Naive B cell (primary cell): Measurements from ENCODE around the gene MARCHF7. TPM values are rescaled to one million over a fixed set of nuclear protein-coding genes. Genes with fewer than 3 reads are reported as not detected.
"Not testable (repeated sequence)": the region's sequence is repeated elsewhere in the genome, so short reads cannot be mapped to it uniquely, and the experiment has no call there.

ENCODE experiments used
- ATAC-seq, 2 donors: fragments of 150-1000 bp; cut with Tn5 transposase; 2 replicates each; pipeline ENCODE4 v1.10.0; 2021; ENCODE audit warnings: low read depth in 2 of 2, mild to moderate bottlenecking in 2 of 2, moderate library complexity in 2 of 2
- DNase-seq: peaks from one replicate; pipeline ENCODE4 v3.0.0; 2022
- H3K27ac Mint-ChIP-seq, 6 donors: one replicate each; pipeline ENCODE4 v1.8.0; 2020 to 2022; ENCODE audit warnings: mild to moderate bottlenecking in 6 of 6, mixed read lengths in 6 of 6, moderate library complexity in 5 of 6, inconsistent platforms in 2 of 6
- H3K27me3 Mint-ChIP-seq, 3 donors: one replicate each; pipeline ENCODE4 v1.8.0; 2021 to 2022; ENCODE audit warnings: mixed read lengths in 3 of 3, mild to moderate bottlenecking in 1 of 3
- H3K36me3 Mint-ChIP-seq, 2 donors: one replicate each; pipeline ENCODE4 v1.8.0; 2020 to 2022; ENCODE audit warnings: mixed read lengths in 2 of 2, inconsistent platforms in 1 of 2, mild to moderate bottlenecking in 1 of 2
- H3K4me1 Mint-ChIP-seq, 3 donors: one replicate each; pipeline ENCODE4 v1.8.0; 2020 to 2022; ENCODE audit warnings: mixed read lengths in 3 of 3, inconsistent platforms in 1 of 3, mild to moderate bottlenecking in 1 of 3, moderate library complexity in 1 of 3
- H3K4me3 Mint-ChIP-seq, 8 donors: one replicate each; pipeline ENCODE4 v1.8.0; 2020 to 2022; ENCODE audit warnings: mild to moderate bottlenecking in 8 of 8, mixed read lengths in 8 of 8, moderate library complexity in 8 of 8, inconsistent platforms in 2 of 8
- H3K9me3 Mint-ChIP-seq, 7 donors: one replicate each; pipeline ENCODE4 v1.8.0; 2020 to 2022; ENCODE audit warnings: mixed read lengths in 7 of 7, mild to moderate bottlenecking in 5 of 7, inconsistent platforms in 2 of 7, moderate library complexity in 1 of 7
- polyA plus RNA-seq, 6 donors: library from polyadenylated mRNA; unstranded; fragments of 300-500 nt; fragmentation: Illumina TruSeq; gene quantifications; one replicate each; pipeline ENCODE4 v1.2.3, GENCODE V29; 2021; ENCODE audit warnings: low read depth in 6 of 6

The MARCHF7 gene
- polyA plus RNA-seq, result 100 to 1,000 TPM; 160 to 236 (median 199) TPM

GRCh38 chr2:159712143-159712928 is at the start of gene MARCHF7:
TSS of gene MARCHF7 (plus strand) at chr2:159712506. CDS start at chr2:159729023, 16,517 bp downstream.
- Mint-ChIP-seq H3K9me3 (no peaks in the 10 kb centered on the region), H3K27ac (peak within 1 kb of the TSS; percentile 97 to 100 (median 100)), H3K4me3 (peak within 1 kb of the TSS; percentile 99 to 100 (median 100)), H3K4me1 (peaks cover 22 to 49% (median 38%) of the 10 kb centered on the region in 3 donors), H3K27me3 (no peaks in the 10 kb centered on the region), H3K36me3 (peaks cover 5 to 11% of the 10 kb centered on the region in 2 donors)
- ATAC-seq (peak; percentile 85 to 86), DNase-seq (peak; percentile 99)

- H3K36me3 Mint-ChIP-seq, H3K9me3 Mint-ChIP-seq, DNase-seq, H3K4me3 Mint-ChIP-seq, H3K4me1 Mint-ChIP-seq, H3K27ac Mint-ChIP-seq, H3K27me3 Mint-ChIP-seq, ATAC-seq: not testable (repeated sequence)
Observed at GRCh38 chr2:159667423-159667822, 44.9 kb upstream of the MARCHF7 start.

- H3K4me1 Mint-ChIP-seq, result no peaks in the 10 kb centered on the region
- ATAC-seq (no peak), DNase-seq (no peak)
- no peak overlapping the region for H3K27ac Mint-ChIP-seq
- no peak overlapping the region for H3K4me3 Mint-ChIP-seq
- no peaks in the 10 kb centered on the region for H3K27me3 Mint-ChIP-seq
- H3K9me3 Mint-ChIP-seq, result no peaks in the 10 kb centered on the region
- H3K36me3 Mint-ChIP-seq, result peaks cover 0 to 4% of the 10 kb centered on the region in 2 donors
Observed at GRCh38 chr2:159671047-159671446, 41.3 kb upstream of the MARCHF7 start.

GRCh38 chr2:159677654-159678053 is 34.7 kb upstream of the MARCHF7 start:
- Mint-ChIP-seq H3K27me3 (no peaks in the 10 kb centered on the region), H3K36me3 (peaks cover 0 to 4% of the 10 kb centered on the region in 2 donors), H3K4me3 (no peak overlapping the region), H3K27ac (no peak overlapping the region), H3K9me3 (no peaks in the 10 kb centered on the region), H3K4me1 (no peaks in the 10 kb centered on the region)
- ATAC-seq (no peak), DNase-seq (no peak)

- H3K9me3 Mint-ChIP-seq, result no peaks in the 10 kb centered on the region
- ATAC-seq (no peak), DNase-seq (no peak)
- no peaks in the 10 kb centered on the region for H3K36me3 Mint-ChIP-seq
- peaks cover 0 to 7% (median 0%) of the 10 kb centered on the region in 3 donors for H3K4me1 Mint-ChIP-seq
- no peaks in the 10 kb centered on the region for H3K27me3 Mint-ChIP-seq
- no peak overlapping the region for H3K27ac Mint-ChIP-seq
- no peak overlapping the region for H3K4me3 Mint-ChIP-seq
Observed at GRCh38 chr2:159680692-159681091, 31.6 kb upstream of the MARCHF7 start.

- no peak overlapping the region for H3K4me3 Mint-ChIP-seq
- no peak overlapping the region for H3K27ac Mint-ChIP-seq
- H3K27me3 Mint-ChIP-seq, result no peaks in the 10 kb centered on the region
- peaks cover 0 to 7% (median 0%) of the 10 kb centered on the region in 3 donors for H3K4me1 Mint-ChIP-seq
- no peaks in the 10 kb centered on the region for H3K36me3 Mint-ChIP-seq
- DNase-seq, result no peak
- no peaks in the 10 kb centered on the region for H3K9me3 Mint-ChIP-seq
- no peak for ATAC-seq
Observed at GRCh38 chr2:159683817-159684216, 28.5 kb upstream of the MARCHF7 start.

GRCh38 chr2:159684796-159685195 is 27.5 kb upstream of the MARCHF7 start:
- DNase-seq (no peak), ATAC-seq (no peak)
- Mint-ChIP-seq H3K4me1 (peaks cover 0 to 7% (median 0%) of the 10 kb centered on the region in 3 donors), H3K27me3 (no peaks in the 10 kb centered on the region), H3K9me3 (no peaks in the 10 kb centered on the region), H3K4me3 (no peak overlapping the region), H3K36me3 (no peaks in the 10 kb centered on the region), H3K27ac (no peak overlapping the region)

GRCh38 chr2:159694500-159695040 is 17.7 kb upstream of the MARCHF7 start:
- DNase-seq (no peak), ATAC-seq (no peak)
- Mint-ChIP-seq H3K27me3 (no peaks in the 10 kb centered on the region), H3K4me3 (no peak overlapping the region), H3K27ac (no peak overlapping the region), H3K4me1 (peaks cover 4 to 16% (median 9%) of the 10 kb centered on the region in 3 donors), H3K36me3 (no peaks in the 10 kb centered on the region), H3K9me3 (peaks cover 0 to 6% (median 2%) of the 10 kb centered on the region in 7 donors)

- DNase-seq, result no peak
- no peaks in the 10 kb centered on the region for H3K27me3 Mint-ChIP-seq
- peak overlapping the region in 1 of 6 donors; percentile 22 for H3K27ac Mint-ChIP-seq
- peaks cover 4 to 16% (median 9%) of the 10 kb centered on the region in 3 donors for H3K4me1 Mint-ChIP-seq
- H3K36me3 Mint-ChIP-seq, result no peaks in the 10 kb centered on the region
- H3K9me3 Mint-ChIP-seq, result peaks cover 0 to 6% (median 2%) of the 10 kb centered on the region in 7 donors
- peak; percentile 62 to 83 for ATAC-seq
- H3K4me3 Mint-ChIP-seq, result peak overlapping the region in 2 of 8 donors; percentile 7 to 45
Observed at GRCh38 chr2:159695795-159696448, 16.4 kb upstream of the MARCHF7 start.

- no peak for DNase-seq
- Mint-ChIP-seq H3K4me3 (no peak overlapping the region), H3K9me3 (no peaks in the 10 kb centered on the region), H3K36me3 (no peaks in the 10 kb centered on the region), H3K27me3 (no peaks in the 10 kb centered on the region), H3K4me1 (peaks cover 0 to 4% (median 0%) of the 10 kb centered on the region in 3 donors), H3K27ac (peak overlapping the region in 1 of 6 donors; percentile 36)
- ATAC-seq, result no peak
Observed at GRCh38 chr2:159703491-159703890, 8.8 kb upstream of the MARCHF7 start.

- Mint-ChIP-seq H3K9me3 (no peaks in the 10 kb centered on the region), H3K27ac (no peak overlapping the region)
- no peak for ATAC-seq
Observed at GRCh38 chr2:159706385-159706980, 5.8 kb upstream of the MARCHF7 start.

GRCh38 chr2:159708066-159708760 is 4.1 kb upstream of the MARCHF7 start:
- Mint-ChIP-seq H3K27me3 (no peaks in the 10 kb centered on the region), H3K9me3 (no peaks in the 10 kb centered on the region), H3K4me3 (no peak overlapping the region), H3K4me1 (peaks cover 10 to 18% (median 14%) of the 10 kb centered on the region in 3 donors), H3K27ac (no peak overlapping the region), H3K36me3 (peaks cover 0 to 11% of the 10 kb centered on the region in 2 donors)
- ATAC-seq, result no peak
- DNase-seq, result no peak

More at GRCh38 chr2:159706385-159706980, 5.8 kb upstream of the MARCHF7 start:
- no peak for DNase-seq
- Mint-ChIP-seq H3K4me1 (peaks cover 2 to 6% (median 3%) of the 10 kb centered on the region in 3 donors), H3K36me3 (no peaks in the 10 kb centered on the region), H3K27me3 (no peaks in the 10 kb centered on the region), H3K4me3 (no peak overlapping the region)
